Esophagus squamous epithelium (tissue), 5 donors: ENCODE data around the gene PSMB8. TPM values are rescaled to one million over a fixed set of nuclear protein-coding genes. Genes with fewer than 3 reads are reported as not detected.
A peak's percentile ranks its signal among the peaks of the same experiment; 100 is the strongest.

Source experiments
- DNase-seq: peaks from one replicate; lab custom pipeline; 2025; lab: John Stamatoyannopoulos, UW
- H3K27ac ChIP-seq, 4 donors: fragments of 200-600 bp; sonication (generic); one replicate each; pipeline ENCODE4 v1.5.1; 2016 to 2019; ENCODE audit warnings: mild to moderate bottlenecking in 1 of 4
- H3K27me3 ChIP-seq, 4 donors: fragments of 200-600 bp; sonication (generic); 1 replicate in 3 of 4; 2 replicates in 1 of 4; pipeline versions ENCODE4 v1.5.1 to v1.6.0; 2017 to 2021; ENCODE audit warnings: antibody characterized with exemption in 1 of 4
- H3K36me3 ChIP-seq, 3 donors: fragments of 200-600 bp; sonication (generic); one replicate each; pipeline ENCODE4 v1.5.1; 2016 to 2019
- H3K4me1 ChIP-seq, 3 donors: fragments of 200-600 bp; sonication (generic); one replicate each; pipeline ENCODE4 v1.5.1; 2017 to 2019
- H3K4me3 ChIP-seq, 4 donors: fragments of 200-600 bp; sonication (generic); 1 replicate in 3 of 4; 2 replicates in 1 of 4; pipeline ENCODE4 v1.5.1; 2016 to 2019; ENCODE audit warnings: mild to moderate bottlenecking in 2 of 4, moderate library complexity in 1 of 4
- H3K9me3 ChIP-seq, 3 donors: fragments of 200-600 bp; sonication (generic); one replicate each; pipeline ENCODE4 v1.5.1; 2016 to 2019
- POLR2A ChIP-seq, 4 donors: fragments of 450-650 bp; IDR thresholded peaks; one replicate each; pipeline ENCODE4 v1.6.1; 2017; ENCODE audit warnings: antibody characterized with exemption in 4 of 4, mild to moderate bottlenecking in 4 of 4, moderate library complexity in 3 of 4
- WGBS, 2 donors: methylation state at CpG; one replicate each; pipeline ENCODE4 v1.1.5; 2018; 5-methylcytosine and 5-hydroxymethylcytosine counted together
- intact Hi-C: fragments of 100-400 bp; cut with DNase I; formaldehyde crosslinking; loops from one replicate; pipeline ENCODE4 v1.15.0; 2022
- total RNA-seq, 4 donors: library from RNA; depleted of rRNA; stranded (reverse); fragments of >200 nt; gene quantifications; one replicate each; pipeline ENCODE4 v1.1.0, GENCODE V29; 2016
- TF ChIP-seq, protein P1 (sequence below), 6 experiments: fragments of 450-650 bp in 4 of 6; fragments of 200-600 bp in 2 of 6; sonication (generic) in 2 of 6; IDR thresholded peaks; one replicate each; pipeline ENCODE4 v1.5.1; 2016 to 2019; ENCODE audit warnings: antibody characterized with exemption in 6 of 6, mild to moderate bottlenecking in 4 of 6, moderate library complexity in 4 of 6
- donor health status: DM: yes; HTN: yes; CAD: no.

PSMB8 gene
- total RNA-seq, 4 donors from 2014 or later, result 21.6 to 135 (median 42.2) TPM

DNA sequence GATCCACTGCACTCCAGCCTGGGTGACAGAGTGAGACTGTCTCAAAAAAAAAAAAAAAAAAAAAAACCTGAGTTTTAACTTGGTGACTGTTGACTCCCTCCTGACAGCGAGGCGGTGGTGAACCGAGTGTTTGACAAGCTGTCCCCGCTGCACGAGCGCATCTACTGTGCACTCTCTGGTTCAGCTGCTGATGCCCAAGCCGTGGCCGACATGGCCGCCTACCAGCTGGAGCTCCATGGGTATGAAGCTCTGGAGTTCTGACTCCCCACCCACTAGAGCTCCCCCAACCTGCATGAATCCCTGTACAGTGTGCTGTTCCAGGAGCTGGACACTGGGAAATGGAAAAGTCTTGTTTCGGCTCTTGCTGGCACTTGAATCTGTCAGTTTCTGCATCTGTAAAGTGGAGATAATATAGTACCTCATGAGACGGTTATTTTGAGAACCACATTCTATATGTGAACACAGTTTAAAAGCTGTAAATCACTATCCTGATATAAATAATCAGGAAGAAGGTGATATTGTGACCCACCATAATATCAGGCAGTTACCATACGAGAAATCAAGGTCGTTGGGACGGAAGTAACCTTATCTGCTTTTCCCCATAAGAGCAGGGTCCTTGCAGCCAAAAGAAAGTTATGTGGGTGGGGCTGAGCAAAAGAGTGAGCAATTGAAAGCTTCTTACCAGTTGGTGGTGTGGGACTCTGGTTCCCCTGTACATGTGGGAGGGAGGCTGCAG lies 13.5 kb upstream of the PSMB8 start:
- H3K27ac ChIP-seq, result no peak overlapping the region
- peaks cover 1 to 36% (median 16%) of the 10 kb centered on the region in 3 donors for H3K4me1 ChIP-seq
- intact Hi-C loops, result no loop called here
- H3K27me3 ChIP-seq, result no peaks in the 10 kb centered on the region
- TF ChIP-seq, protein P1, sequence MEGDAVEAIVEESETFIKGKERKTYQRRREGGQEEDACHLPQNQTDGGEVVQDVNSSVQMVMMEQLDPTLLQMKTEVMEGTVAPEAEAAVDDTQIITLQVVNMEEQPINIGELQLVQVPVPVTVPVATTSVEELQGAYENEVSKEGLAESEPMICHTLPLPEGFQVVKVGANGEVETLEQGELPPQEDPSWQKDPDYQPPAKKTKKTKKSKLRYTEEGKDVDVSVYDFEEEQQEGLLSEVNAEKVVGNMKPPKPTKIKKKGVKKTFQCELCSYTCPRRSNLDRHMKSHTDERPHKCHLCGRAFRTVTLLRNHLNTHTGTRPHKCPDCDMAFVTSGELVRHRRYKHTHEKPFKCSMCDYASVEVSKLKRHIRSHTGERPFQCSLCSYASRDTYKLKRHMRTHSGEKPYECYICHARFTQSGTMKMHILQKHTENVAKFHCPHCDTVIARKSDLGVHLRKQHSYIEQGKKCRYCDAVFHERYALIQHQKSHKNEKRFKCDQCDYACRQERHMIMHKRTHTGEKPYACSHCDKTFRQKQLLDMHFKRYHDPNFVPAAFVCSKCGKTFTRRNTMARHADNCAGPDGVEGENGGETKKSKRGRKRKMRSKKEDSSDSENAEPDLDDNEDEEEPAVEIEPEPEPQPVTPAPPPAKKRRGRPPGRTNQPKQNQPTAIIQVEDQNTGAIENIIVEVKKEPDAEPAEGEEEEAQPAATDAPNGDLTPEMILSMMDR (IDR thresholded peaks at IDR 0.05), result no peak
- DNase-seq, result no peak
- H3K9me3 ChIP-seq, result no peaks in the 10 kb centered on the region
- H3K36me3 ChIP-seq, result peaks cover 6 to 34% (median 9%) of the 10 kb centered on the region in 3 donors
- H3K4me3 ChIP-seq, result no peak overlapping the region
- 82 to 87% methylated on average over 14 of the region's 14 CpGs for WGBS, 2 donors

DNA sequence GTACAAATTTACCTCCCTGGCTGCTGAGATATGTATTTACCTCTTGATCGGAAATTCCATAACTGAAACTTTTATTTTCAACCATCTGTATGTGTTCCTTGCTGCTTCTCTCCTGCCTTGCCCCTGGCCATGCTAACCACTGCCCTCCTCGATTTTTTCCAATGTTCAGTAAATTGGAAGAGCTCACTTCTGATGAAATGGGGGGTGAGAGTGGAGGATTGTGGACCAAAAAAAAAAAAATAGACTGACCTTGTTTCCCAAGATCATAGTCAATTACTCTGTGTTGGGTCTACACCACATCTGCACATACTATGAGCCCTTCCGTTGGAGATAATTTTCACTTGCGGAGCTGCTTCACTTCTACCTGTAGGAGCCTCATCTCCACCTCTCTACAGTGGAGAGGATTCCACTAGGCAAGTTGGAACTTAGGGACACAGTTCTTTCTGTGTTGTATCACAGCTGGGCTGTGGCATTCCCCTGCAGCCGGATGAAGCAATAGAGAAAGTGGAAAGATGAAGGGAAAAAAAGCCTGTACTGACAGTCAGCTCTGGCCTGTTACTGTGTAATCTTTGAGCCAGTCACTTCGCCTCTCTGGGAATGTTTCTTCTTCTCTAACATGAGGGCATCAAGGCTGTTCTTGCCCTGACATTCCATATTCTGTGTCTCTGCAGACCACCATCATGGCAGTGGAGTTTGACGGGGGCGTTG lies 11.8 kb upstream of the PSMB8 start:
- no peaks in the 10 kb centered on the region for H3K9me3 ChIP-seq
- intact Hi-C loops, result no loop called here
- peak overlapping the region in 3 of 4 donors; percentile 4 to 98 (median 98) for H3K27ac ChIP-seq
- no peaks in the 10 kb centered on the region for H3K27me3 ChIP-seq
- H3K4me1 ChIP-seq, result peaks cover 6 to 45% (median 29%) of the 10 kb centered on the region in 3 donors
- DNase-seq, result no peak
- peak overlapping the region in 1 of 4 donors; percentile 77 for H3K4me3 ChIP-seq
- 57 to 69% methylated on average over 7 to 8 of the region's 8 CpGs for WGBS, 2 donors
- TF ChIP-seq POLR2A (IDR thresholded peaks at IDR 0.05), result no peak
- TF ChIP-seq, protein P1 (IDR thresholded peaks at IDR 0.05), result no peak
- peaks cover 11 to 45% (median 13%) of the 10 kb centered on the region in 3 donors for H3K36me3 ChIP-seq

DNA sequence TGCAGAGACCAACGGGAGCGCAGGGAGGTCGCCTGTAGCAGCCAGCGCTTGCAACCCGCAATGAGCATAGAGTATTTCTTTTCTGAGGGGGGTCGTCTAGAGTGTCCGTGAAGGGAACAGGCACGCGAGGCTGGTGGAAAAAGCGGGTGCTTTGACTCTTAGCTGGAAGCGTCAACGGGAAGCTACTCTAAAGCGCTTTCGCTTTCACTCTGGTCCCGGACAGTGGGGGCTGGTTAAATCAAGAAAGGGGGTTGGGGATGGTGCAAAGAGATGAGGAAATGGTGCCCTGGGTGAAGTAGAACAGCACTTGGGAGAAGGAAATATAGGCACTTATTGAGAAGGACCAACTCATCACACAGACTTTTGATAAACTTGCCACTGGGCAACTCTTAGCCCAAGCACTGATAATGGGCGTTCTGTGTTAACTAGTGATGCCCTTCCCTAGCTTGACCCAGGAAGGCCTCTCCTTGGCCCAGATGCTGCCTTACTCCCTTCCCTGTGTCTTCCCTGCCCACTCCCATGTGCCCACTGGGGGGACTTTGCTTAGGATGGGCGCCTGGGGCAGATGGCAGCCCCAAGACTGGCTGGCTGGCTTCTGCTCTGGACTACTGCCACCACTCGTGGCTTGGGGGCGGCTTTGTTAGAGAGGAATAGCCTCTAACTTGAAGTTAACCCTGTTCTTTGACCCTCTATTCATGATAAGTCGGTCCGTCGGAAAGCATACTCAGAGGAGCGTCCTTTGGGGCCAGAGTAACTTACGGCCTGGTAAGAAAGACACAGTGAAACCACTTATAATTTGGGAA lies 10.7 kb upstream of the PSMB8 start:
- 4 to 11% methylated on average over 20 to 21 of the region's 24 CpGs for WGBS, 2 donors
- Histone ChIP-seq H3K36me3 (peaks cover 19 to 46% (median 21%) of the 10 kb centered on the region in 3 donors), H3K9me3 (no peaks in the 10 kb centered on the region), H3K27ac (peak overlapping the region; percentile 94 to 98 (median 97)), H3K4me1 (peaks cover 6 to 50% (median 38%) of the 10 kb centered on the region in 3 donors), H3K4me3 (peak overlapping the region; percentile 63 to 94 (median 82)), H3K27me3 (no peaks in the 10 kb centered on the region)
- DNase-seq, result no peak
- no peak for TF ChIP-seq POLR2A (IDR thresholded peaks at IDR 0.05)
- TF ChIP-seq, protein P1 (IDR thresholded peaks at IDR 0.05), result no peak
- intact Hi-C loops, result no loop called here

DNA sequence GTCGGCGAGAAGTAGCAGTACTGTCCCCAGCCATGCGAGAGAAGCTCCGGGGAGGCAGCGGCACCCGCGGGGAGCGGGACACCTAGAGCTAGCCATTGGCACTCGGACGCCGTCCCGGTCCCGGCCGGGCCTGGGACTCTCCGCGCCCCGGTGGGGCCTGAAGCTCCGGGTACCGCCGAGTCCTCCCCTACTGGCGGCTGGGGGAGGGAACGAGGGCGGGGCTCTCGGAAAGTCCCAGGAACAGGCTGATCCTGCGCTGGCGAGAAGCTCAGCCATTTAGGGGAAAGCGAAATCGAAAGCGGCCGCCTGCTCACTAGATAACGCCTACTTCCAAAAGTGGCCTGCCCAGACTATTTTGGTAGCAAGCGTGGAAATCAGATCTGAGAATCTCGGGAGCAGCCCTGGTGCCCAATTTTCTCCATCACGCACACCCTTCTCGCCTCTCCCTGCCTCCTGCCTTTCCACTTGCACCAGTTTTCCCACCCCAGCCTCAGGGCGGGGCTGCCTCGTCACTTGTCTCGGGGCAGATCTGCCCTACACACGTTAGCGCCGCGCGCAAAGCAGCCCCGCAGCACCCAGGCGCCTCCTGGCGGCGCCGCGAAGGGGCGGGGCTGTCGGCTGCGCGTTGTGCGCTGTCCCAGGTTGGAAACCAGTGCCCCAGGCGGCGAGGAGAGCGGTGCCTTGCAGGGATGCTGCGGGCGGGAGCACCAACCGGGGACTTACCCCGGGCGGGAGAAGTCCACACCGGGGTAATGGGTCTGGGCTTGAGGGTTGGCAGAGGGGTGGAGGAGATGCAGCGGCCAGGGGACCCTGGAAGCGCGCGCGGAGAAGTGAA lies 9.9 kb upstream of the PSMB8 start, which contains the start of the genes PSMB9 and TAP1:
Gene PSMB9, plus strand, starts transcription at position 652 of the 835 bp plus-strand sequence. Its CDS starts 38 bp downstream, at position 690.
Gene TAP1, minus strand, starts transcription at position 164 of the 835 bp plus-strand sequence. Its CDS starts 68 bp downstream, at position 96.
- Histone ChIP-seq H3K27ac (peak within 1 kb of the TSS; percentile 94 to 98 (median 97)), H3K9me3 (no peaks in the 10 kb centered on the region), H3K4me1 (peaks cover 6 to 50% (median 38%) of the 10 kb centered on the region in 3 donors), H3K4me3 (peak within 1 kb of the TSS; percentile 63 to 94 (median 82)), H3K27me3 (no peaks in the 10 kb centered on the region), H3K36me3 (peaks cover 19 to 46% (median 25%) of the 10 kb centered on the region in 3 donors)
- peak; percentile 70 for DNase-seq
- WGBS, 2 donors, result 0 to 4% methylated on average over 8 to 38 of the region's 68 CpGs
- intact Hi-C loops, result no loop called here
- TF ChIP-seq POLR2A (IDR thresholded peaks at IDR 0.05), result peak in 3 of 4 donors; percentile 76 to 97 (median 93)
- TF ChIP-seq, protein P1 (IDR thresholded peaks at IDR 0.05), result peak; percentile 78 to 97 (median 88)
